Parathyroid adenoma (tissue), 2 donors: ENCODE measurements around the gene BRINP2.

ENCODE experiments used
- H2AFZ ChIP-seq: fragments of 300-600 bp; sonication (generic); one replicate; pipeline ENCODE4 v1.7.0; 2017; ENCODE audit warnings: antibody characterized with exemption, mild to moderate bottlenecking
- H3K27ac ChIP-seq: fragments of 300-600 bp; sonication (generic); one replicate; pipeline ENCODE4 v1.7.0; 2017
- H3K27me3 ChIP-seq: fragments of 300-600 bp; sonication (generic); one replicate; pipeline ENCODE4 v1.7.0; 2017; ENCODE audit warnings: low read length; ENCODE audit not compliant: control insufficient read depth, insufficient read depth
- H3K36me3 ChIP-seq: fragments of 300-600 bp; sonication (generic); one replicate; pipeline ENCODE4 v1.7.0; 2017; ENCODE audit warnings: low read length; ENCODE audit not compliant: control insufficient read depth, insufficient read depth
- H3K4me1 ChIP-seq: fragments of 300-600 bp; sonication (generic); one replicate; pipeline ENCODE4 v1.7.0; 2017; ENCODE audit warnings: control low read depth
- H3K4me2 ChIP-seq: fragments of 300-600 bp; sonication (generic); one replicate; pipeline ENCODE4 v1.7.0; 2017; ENCODE audit warnings: low read length
- H3K4me3 ChIP-seq: fragments of 300-600 bp; sonication (generic); one replicate; pipeline ENCODE4 v1.7.0; 2017; ENCODE audit warnings: low read depth, low read length
- H3K79me2 ChIP-seq: fragments of 300-600 bp; sonication (generic); one replicate; pipeline ENCODE4 v1.7.0; 2017; ENCODE audit warnings: control low read depth
- H3K9ac ChIP-seq: fragments of 300-600 bp; sonication (generic); one replicate; pipeline ENCODE4 v1.7.0; 2017; ENCODE audit warnings: mild to moderate bottlenecking
- H3K9me3 ChIP-seq: fragments of 300-600 bp; sonication (generic); one replicate; pipeline ENCODE4 v1.7.0; 2017; ENCODE audit warnings: low read length; ENCODE audit not compliant: control insufficient read depth
- CTCF ChIP-seq: fragments of 300-600 bp; sonication (generic); IDR thresholded peaks from one replicate; pipeline ENCODE4 v1.7.0; 2017; ENCODE audit warnings: antibody characterized with exemption, mild to moderate bottlenecking
- donor health status: primary hyperparathyroidism.

BRINP2 gene

GRCh38 chr1:177239792-177240191, 69.0 kb downstream of the BRINP2 start:
- H2AFZ ChIP-seq: no peak overlapping the region
- no peak overlapping the region for H3K9ac ChIP-seq
- H3K4me1 ChIP-seq: no peaks in the 10 kb centered on the region
- H3K9me3 ChIP-seq: no peaks in the 10 kb centered on the region
- no peak overlapping the region for H3K4me3 ChIP-seq
- H3K27ac ChIP-seq: no peak overlapping the region
- H3K4me2 ChIP-seq: no peak overlapping the region
- H3K36me3 ChIP-seq: no peaks in the 10 kb centered on the region
- no peaks in the 10 kb centered on the region for H3K27me3 ChIP-seq
- H3K79me2 ChIP-seq: no peaks in the 10 kb centered on the region
- TF ChIP-seq CTCF: no peak

GRCh38 chr1:177243773-177244172, 73.0 kb downstream of the BRINP2 start:
- no peak overlapping the region for H3K9ac ChIP-seq
- no peaks in the 10 kb centered on the region for H3K9me3 ChIP-seq
- no peak overlapping the region for H3K4me3 ChIP-seq
- H3K27ac ChIP-seq: no peak overlapping the region
- no peaks in the 10 kb centered on the region for H3K79me2 ChIP-seq
- no peaks in the 10 kb centered on the region for H3K27me3 ChIP-seq
- H2AFZ ChIP-seq: no peak overlapping the region
- H3K4me2 ChIP-seq: no peak overlapping the region
- H3K36me3 ChIP-seq: no peaks in the 10 kb centered on the region
- H3K4me1 ChIP-seq: no peaks in the 10 kb centered on the region
- no peak for TF ChIP-seq CTCF

GRCh38 chr1:177246710-177247580, 76.2 kb downstream of the BRINP2 start:
- H3K4me2 ChIP-seq: no peak overlapping the region
- no peaks in the 10 kb centered on the region for H3K36me3 ChIP-seq
- H2AFZ ChIP-seq: no peak overlapping the region
- no peak for TF ChIP-seq CTCF
- no peak overlapping the region for H3K4me3 ChIP-seq
- H3K9ac ChIP-seq: no peak overlapping the region
- H3K27me3 ChIP-seq: no peaks in the 10 kb centered on the region
- no peaks in the 10 kb centered on the region for H3K79me2 ChIP-seq
- H3K27ac ChIP-seq: no peak overlapping the region
- H3K9me3 ChIP-seq: no peaks in the 10 kb centered on the region
- H3K4me1 ChIP-seq: no peaks in the 10 kb centered on the region

GRCh38 chr1:177247623-177248176, 76.9 kb downstream of the BRINP2 start:
- Histone ChIP-seq H3K36me3 (no peaks in the 10 kb centered on the region), H2AFZ (no peak overlapping the region), H3K9ac (no peak overlapping the region), H3K4me3 (no peak overlapping the region), H3K4me2 (no peak overlapping the region), H3K27me3 (no peaks in the 10 kb centered on the region), H3K9me3 (no peaks in the 10 kb centered on the region), H3K79me2 (no peaks in the 10 kb centered on the region), H3K4me1 (no peaks in the 10 kb centered on the region), H3K27ac (no peak overlapping the region)
- TF ChIP-seq CTCF: no peak
